GM21360 (cell line): ENCODE measurements around the gene MASTL.
"Not testable (repeated sequence)": the region's sequence is repeated elsewhere in the genome, so short reads cannot be mapped to it uniquely, and the experiment has no call there.

Source experiments
- ATAC-seq: cut with Tn5 transposase; IDR thresholded peaks from one replicate; pipeline ENCODE4 v1.9.1; 2021; ENCODE audit warnings: mild to moderate bottlenecking, moderate library complexity; ENCODE audit not compliant: unreplicated experiment

Gene MASTL

GRCh38 chr10:27155066-27155754, at the start of gene MASTL:
Gene MASTL (plus strand): TSS chr10:27155352. CDS start chr10:27155427, 75 bp downstream.
- ATAC-seq: peak; percentile 83

- no peak for ATAC-seq
These were observed 47.0 kb upstream of the MASTL start for GRCh38 chr10:27108165-27108564.

- ATAC-seq: no peak
These were observed 20.8 kb upstream of the MASTL start for GRCh38 chr10:27134371-27134770.

- ATAC-seq: no peak
These were observed 16.9 kb upstream of the MASTL start for GRCh38 chr10:27138277-27138676.

GRCh38 chr10:27143686-27144085, 11.5 kb upstream of the MASTL start:
- no peak for ATAC-seq

GRCh38 chr10:27145937-27146336, 9.2 kb upstream of the MASTL start:
- ATAC-seq: no peak

GRCh38 chr10:27147701-27148100, 7.5 kb upstream of the MASTL start:
- ATAC-seq: no peak

GRCh38 chr10:27150261-27150660, 4.9 kb upstream of the MASTL start:
- no peak for ATAC-seq

GRCh38 chr10:27152687-27153086, 2.5 kb upstream of the MASTL start:
- ATAC-seq: no peak

GRCh38 chr10:27153329-27153728, 1.8 kb upstream of the MASTL start:
- ATAC-seq: no peak

- no peak for ATAC-seq
These were observed 1.3 kb upstream of the MASTL start for GRCh38 chr10:27153845-27154193.

GRCh38 chr10:27156566-27156965, 1.4 kb downstream of the MASTL start:
- not testable (repeated sequence) for ATAC-seq

GRCh38 chr10:27157150-27157549, 2.0 kb downstream of the MASTL start:
- no peak for ATAC-seq

- ATAC-seq: no peak
These were observed 3.3 kb downstream of the MASTL start for GRCh38 chr10:27158421-27158820.

GRCh38 chr10:27169849-27170248, 14.7 kb downstream of the MASTL start:
- no peak for ATAC-seq

GRCh38 chr10:27188259-27188658, 33.1 kb downstream of the MASTL start:
- no peak for ATAC-seq

GRCh38 chr10:27188897-27189296, 33.7 kb downstream of the MASTL start:
- no peak for ATAC-seq

- no peak for ATAC-seq
These were observed 35.4 kb downstream of the MASTL start for GRCh38 chr10:27190508-27190907.

GRCh38 chr10:27192284-27192683, 37.1 kb downstream of the MASTL start:
- no peak for ATAC-seq

- ATAC-seq: no peak
These were observed 42.9 kb downstream of the MASTL start for GRCh38 chr10:27197980-27198620.

GRCh38 chr10:27203806-27204205, 48.7 kb downstream of the MASTL start:
- no peak for ATAC-seq

GRCh38 chr10:27207350-27207749, 52.2 kb downstream of the MASTL start:
- ATAC-seq: no peak

GRCh38 chr10:27223964-27224363, 68.8 kb downstream of the MASTL start:
- no peak for ATAC-seq
